Activated naive CD4-positive, alpha-beta T cell treated with anti-CD3 and anti-CD28 coated beads, Interleukin-2, amount 10 ng/mL, durations not matched to agents 7 days and 5 days (primary cell): ENCODE measurements around the gene RANBP3.
"Not testable (repeated sequence)": the region's sequence is repeated elsewhere in the genome, so short reads cannot be mapped to it uniquely, and the experiment has no call there.

Experiments used
- CTCF ChIA-PET: fragments of 350-600 bp; sonication (Branson Sonifier 250); formaldehyde crosslinking; loops from one replicate; lab custom pipeline; 2021; ENCODE audit warnings: antibody characterized with exemption; lab: Charles Lee
- DNase-seq: peaks from one replicate; pipeline ENCODE4 v3.0.0-alpha.2; 2020
- H3K27ac Mint-ChIP-seq: one replicate; pipeline ENCODE4 v1.8.0; 2021; ENCODE audit warnings: mild to moderate bottlenecking, moderate library complexity, mixed read lengths
- H3K27me3 Mint-ChIP-seq: one replicate; pipeline ENCODE4 v1.8.0; 2021; ENCODE audit warnings: mild to moderate bottlenecking, mixed read lengths
- H3K36me3 Mint-ChIP-seq: one replicate; pipeline ENCODE4 v1.8.0; 2021; ENCODE audit warnings: mixed read lengths
- H3K4me1 Mint-ChIP-seq: one replicate; pipeline ENCODE4 v1.8.0; 2021; ENCODE audit warnings: mixed read lengths
- H3K4me3 Mint-ChIP-seq: one replicate; pipeline ENCODE4 v1.8.0; 2021; ENCODE audit warnings: mild to moderate bottlenecking, moderate library complexity, mixed read lengths
- H3K9me3 Mint-ChIP-seq: one replicate; pipeline ENCODE4 v1.8.0; 2021; ENCODE audit warnings: mixed read lengths

The RANBP3 gene

GRCh38 chr19:5881543-5882299 is 96.2 kb downstream of the RANBP3 start:
- H3K9me3 Mint-ChIP-seq: no peaks in the 10 kb centered on the region
- DNase-seq: no peak
- H3K27me3 Mint-ChIP-seq: peaks cover 55% of the 10 kb centered on the region
- no peaks in the 10 kb centered on the region for H3K4me1 Mint-ChIP-seq
- no peak overlapping the region for H3K4me3 Mint-ChIP-seq
- CTCF ChIA-PET: interaction anchor here (1.2 kb wide), 1 partner anchor 78 kb away, joined by 3 read pairs; the partner anchor contains the start of gene NRTN
- no peaks in the 10 kb centered on the region for H3K36me3 Mint-ChIP-seq
- no peak overlapping the region for H3K27ac Mint-ChIP-seq

- CTCF ChIA-PET: no interaction called here
- Mint-ChIP-seq H3K27ac (no peak overlapping the region), H3K36me3 (no peaks in the 10 kb centered on the region), H3K9me3 (no peaks in the 10 kb centered on the region), H3K4me3 (no peak overlapping the region), H3K27me3 (peaks cover 55% of the 10 kb centered on the region), H3K4me1 (no peaks in the 10 kb centered on the region)
- no peak for DNase-seq
Measured at GRCh38 chr19:5880604-5881078, 97.3 kb downstream of the RANBP3 start.

- H3K4me1 Mint-ChIP-seq: no peaks in the 10 kb centered on the region
- no peak for DNase-seq
- H3K9me3 Mint-ChIP-seq: no peaks in the 10 kb centered on the region
- no peak overlapping the region for H3K4me3 Mint-ChIP-seq
- peaks cover 55% of the 10 kb centered on the region for H3K27me3 Mint-ChIP-seq
- CTCF ChIA-PET: no interaction called here
- no peaks in the 10 kb centered on the region for H3K36me3 Mint-ChIP-seq
- H3K27ac Mint-ChIP-seq: no peak overlapping the region
Measured at GRCh38 chr19:5880196-5880595, 97.7 kb downstream of the RANBP3 start.

GRCh38 chr19:5877882-5878281 is 100.1 kb downstream of the RANBP3 start:
- Mint-ChIP-seq H3K9me3 (no peaks in the 10 kb centered on the region), H3K27me3 (peaks cover 50% of the 10 kb centered on the region), H3K27ac (no peak overlapping the region), H3K36me3 (no peaks in the 10 kb centered on the region), H3K4me3 (no peak overlapping the region), H3K4me1 (peaks cover 2% of the 10 kb centered on the region)
- no peak for DNase-seq
- CTCF ChIA-PET: no interaction called here

GRCh38 chr19:5877427-5877826 is 100.5 kb downstream of the RANBP3 start:
- peaks cover 2% of the 10 kb centered on the region for H3K4me1 Mint-ChIP-seq
- H3K4me3 Mint-ChIP-seq: no peak overlapping the region
- H3K36me3 Mint-ChIP-seq: no peaks in the 10 kb centered on the region
- H3K27me3 Mint-ChIP-seq: peaks cover 45% of the 10 kb centered on the region
- CTCF ChIA-PET: no interaction called here
- no peak overlapping the region for H3K27ac Mint-ChIP-seq
- no peaks in the 10 kb centered on the region for H3K9me3 Mint-ChIP-seq
- no peak for DNase-seq

- DNase-seq, H3K9me3 Mint-ChIP-seq, CTCF ChIA-PET, H3K27ac Mint-ChIP-seq, H3K4me1 Mint-ChIP-seq, H3K36me3 Mint-ChIP-seq, H3K4me3 Mint-ChIP-seq: not testable (repeated sequence)
- H3K27me3 Mint-ChIP-seq: peaks cover 16% of the 10 kb centered on the region
Measured at GRCh38 chr19:5874496-5874895, 103.4 kb downstream of the RANBP3 start.

- Mint-ChIP-seq H3K27me3 (peaks cover 9% of the 10 kb centered on the region), H3K36me3 (no peaks in the 10 kb centered on the region), H3K4me3 (no peak overlapping the region), H3K9me3 (no peaks in the 10 kb centered on the region), H3K4me1 (peaks cover 2% of the 10 kb centered on the region), H3K27ac (no peak overlapping the region)
- CTCF ChIA-PET: interaction anchor here (0.6 kb wide), 1 partner anchor 128 kb away, joined by 3 read pairs; no protein-coding TSS in a partner anchor
- no peak for DNase-seq
Measured at GRCh38 chr19:5873617-5874199, 104.2 kb downstream of the RANBP3 start.

- CTCF ChIA-PET: no interaction called here
- H3K36me3 Mint-ChIP-seq: no peaks in the 10 kb centered on the region
- H3K27ac Mint-ChIP-seq: no peak overlapping the region
- H3K9me3 Mint-ChIP-seq: no peaks in the 10 kb centered on the region
- no peak for DNase-seq
- H3K4me1 Mint-ChIP-seq: peaks cover 2% of the 10 kb centered on the region
- H3K4me3 Mint-ChIP-seq: no peak overlapping the region
- H3K27me3 Mint-ChIP-seq: no peaks in the 10 kb centered on the region
Measured at GRCh38 chr19:5870986-5871394, 107.0 kb downstream of the RANBP3 start.

GRCh38 chr19:5867201-5868136 is 110.5 kb downstream of the RANBP3 start:
- H3K27ac Mint-ChIP-seq: no peak overlapping the region
- no peaks in the 10 kb centered on the region for H3K27me3 Mint-ChIP-seq
- no peak for DNase-seq
- no peaks in the 10 kb centered on the region for H3K9me3 Mint-ChIP-seq
- CTCF ChIA-PET: no interaction called here
- no peaks in the 10 kb centered on the region for H3K4me1 Mint-ChIP-seq
- H3K36me3 Mint-ChIP-seq: no peaks in the 10 kb centered on the region
- no peak overlapping the region for H3K4me3 Mint-ChIP-seq
